Amygdala (tissue), 56 donors: ENCODE results near the gene WSB1.
"Not testable (repeated sequence)": the region's sequence is repeated elsewhere in the genome, so short reads cannot be mapped to it uniquely, and the experiment has no call there.

Source experiments
- DNase-seq, 56 donors: peaks; one replicate each; lab custom pipeline; 2025; lab: John Stamatoyannopoulos, UW

The WSB1 gene

GRCh38 chr17:27276653-27277156, 17.2 kb upstream of the WSB1 start:
- DNase-seq = no peak

GRCh38 chr17:27279132-27279531, 14.8 kb upstream of the WSB1 start:
- not testable (repeated sequence) for DNase-seq

- DNase-seq = no peak
Observed at GRCh38 chr17:27280527-27280926, 13.4 kb upstream of the WSB1 start.

DNA sequence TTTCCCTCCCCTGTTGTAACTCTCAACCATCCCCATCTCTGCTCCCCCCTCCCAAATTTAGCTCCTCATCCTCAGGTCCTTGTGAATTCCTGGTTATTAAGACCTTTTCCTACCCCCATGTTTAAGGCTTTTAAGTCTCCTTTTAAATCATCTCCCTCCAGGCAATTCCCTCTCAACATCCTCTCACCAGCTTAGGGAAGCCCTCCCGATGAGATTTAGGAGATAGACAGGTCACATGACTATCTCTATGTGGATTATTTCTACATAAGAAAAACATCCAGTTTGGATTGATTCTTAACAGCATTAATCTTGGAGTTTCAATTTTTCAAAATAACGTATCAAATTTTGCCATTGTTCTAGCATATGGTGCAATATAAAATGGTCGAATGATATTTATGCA, 12.5 kb upstream of the WSB1 start:
- DNase-seq = no peak

DNA sequence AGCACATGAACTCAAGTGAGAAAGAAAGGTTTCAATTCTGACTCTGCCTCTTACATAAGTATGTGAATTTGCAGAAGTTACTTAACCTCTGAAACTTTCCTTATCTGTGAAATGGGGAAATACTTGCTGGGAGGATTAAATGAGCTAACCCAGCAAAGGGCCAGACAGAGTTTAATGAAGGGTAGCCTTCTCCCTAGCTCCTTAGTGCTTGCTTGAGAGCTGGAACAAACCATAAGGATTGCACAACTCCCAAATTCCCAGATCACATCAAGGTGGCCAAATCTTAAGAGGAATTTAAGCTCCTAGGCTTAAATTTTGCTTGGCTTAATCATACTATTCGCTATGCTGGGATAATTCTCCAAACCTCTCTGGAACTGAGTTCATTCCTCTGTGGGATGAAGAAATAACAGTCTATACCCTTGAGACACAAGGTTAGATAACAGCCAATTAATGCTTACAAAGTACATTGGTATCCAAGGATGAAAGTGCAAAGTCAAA, 11.8 kb upstream of the WSB1 start:
- DNase-seq = no peak

DNA sequence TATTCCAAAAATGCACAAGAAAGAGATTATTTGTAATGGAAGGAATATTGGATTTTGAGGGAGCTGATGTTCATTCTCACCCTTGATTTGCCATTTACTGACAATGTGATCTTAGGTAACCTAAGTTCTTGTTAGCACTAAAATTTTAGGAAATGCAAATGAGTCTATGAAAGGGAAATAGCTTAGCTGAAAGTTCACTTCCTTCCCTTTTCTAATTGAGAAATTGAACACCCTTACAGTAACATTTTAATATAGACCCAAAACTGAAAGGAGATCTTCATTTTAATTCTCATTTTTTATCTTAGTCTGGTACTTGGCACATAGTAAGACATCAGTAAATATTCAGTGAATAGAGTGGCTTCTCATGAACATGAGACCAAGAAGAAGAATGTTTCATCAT, 10.9 kb upstream of the WSB1 start:
- no peak for DNase-seq

DNA sequence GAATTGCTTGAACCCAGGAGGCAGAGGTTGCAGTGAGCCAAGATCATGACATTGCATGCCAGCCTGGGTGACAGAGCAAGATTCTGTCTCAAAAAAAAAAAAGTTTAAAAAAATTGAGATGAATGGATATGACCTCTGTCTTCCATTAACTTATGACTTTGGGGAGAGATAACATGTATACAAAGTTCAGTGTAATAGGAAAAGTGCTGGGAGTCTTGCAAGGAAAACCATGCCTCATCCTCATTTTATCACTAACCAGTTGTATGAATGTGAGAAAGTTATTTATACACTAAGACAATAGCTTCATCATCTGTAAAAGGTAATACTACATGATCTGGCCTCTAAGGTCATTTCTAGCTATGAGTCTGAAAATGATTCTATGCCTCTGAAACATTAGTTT, 10.2 kb upstream of the WSB1 start:
- no peak for DNase-seq

DNA sequence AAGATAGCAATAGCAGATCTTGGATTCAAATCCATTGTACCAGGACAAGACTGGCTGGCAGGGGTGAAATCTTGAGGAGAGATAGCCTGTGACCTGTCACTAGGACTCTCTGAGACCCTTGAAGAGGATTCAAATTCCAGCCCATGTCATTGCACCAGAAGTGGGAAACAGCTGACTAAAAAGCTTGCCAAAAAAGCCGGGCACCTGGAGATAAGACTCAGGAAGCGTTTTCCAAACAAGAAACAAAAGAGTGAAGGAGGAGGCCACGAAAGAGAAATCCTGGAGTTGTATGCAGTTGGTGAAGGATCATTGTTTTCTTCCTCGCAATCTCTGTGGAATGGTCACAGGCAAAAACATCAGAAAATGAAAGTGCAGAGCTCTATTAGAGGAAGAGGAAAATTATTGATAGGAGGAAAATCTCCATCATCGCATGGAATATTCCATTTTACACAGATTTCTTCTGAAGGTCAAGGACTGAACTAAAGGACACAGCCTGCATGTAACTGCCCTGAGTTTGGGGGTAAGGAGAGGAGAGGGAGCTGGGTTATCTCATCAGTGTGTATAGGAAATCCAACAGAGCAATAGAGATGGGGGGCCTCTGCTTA, 9.0 kb upstream of the WSB1 start:
- DNase-seq = no peak

- DNase-seq = no peak
Observed at GRCh38 chr17:27285516-27285915, 8.4 kb upstream of the WSB1 start.

DNA sequence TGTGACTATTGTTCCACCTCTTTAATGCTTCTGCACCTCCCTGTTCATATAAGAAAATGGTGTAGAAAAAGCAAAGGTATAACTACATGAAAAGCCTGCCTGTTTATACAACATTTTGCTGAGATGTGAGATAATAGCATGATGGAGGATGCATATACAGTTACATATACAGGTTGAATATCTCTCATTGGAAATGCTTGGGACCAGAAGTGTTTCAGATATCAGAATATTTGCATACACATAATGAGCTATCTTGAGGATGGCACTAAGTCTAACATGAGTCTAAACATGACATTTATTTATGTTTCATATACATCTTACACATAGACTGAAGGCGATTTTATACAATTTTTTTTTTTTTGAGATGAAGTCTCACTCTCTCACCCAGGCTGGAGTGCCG, 5.7 kb upstream of the WSB1 start:
- DNase-seq = no peak

GRCh38 chr17:27289856-27290255, 4.1 kb upstream of the WSB1 start:
- DNase-seq = no peak

DNA sequence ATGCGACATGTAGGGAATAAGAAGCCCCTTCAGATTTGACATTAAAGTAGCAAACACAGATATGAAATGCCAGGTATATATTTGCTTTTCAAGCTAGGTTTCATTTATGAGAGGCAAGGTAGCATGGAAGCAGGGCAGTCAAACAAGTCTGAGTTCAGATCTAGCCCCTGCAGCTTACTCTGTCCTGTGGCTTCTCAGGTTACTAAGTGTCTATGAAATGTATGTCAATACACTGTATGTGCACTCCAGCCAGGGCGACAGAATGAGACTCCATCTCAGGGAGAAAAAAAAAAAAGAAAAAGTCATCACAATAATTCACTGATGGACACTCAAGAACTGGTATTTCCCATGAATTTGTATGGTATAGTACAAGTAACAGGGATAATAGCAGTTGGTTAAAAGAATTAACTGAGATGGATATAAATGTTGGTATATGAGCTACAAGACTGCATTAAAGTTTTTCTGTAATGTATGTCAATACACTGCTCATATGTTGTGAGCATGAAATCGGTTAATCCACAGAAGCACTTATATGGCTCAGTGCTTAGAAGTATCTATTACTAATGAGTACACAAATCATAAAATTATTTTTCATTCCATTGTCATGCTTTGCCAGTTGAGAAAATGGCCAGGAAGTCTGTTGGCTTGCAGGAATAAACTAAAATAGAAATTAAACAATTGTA, 2.9 kb upstream of the WSB1 start:
- DNase-seq = no peak

GRCh38 chr17:27293359-27293897, 486 bp upstream of the WSB1 start:
- peak in 7 of 56 donors; percentile 7 to 36 (median 22) for DNase-seq

GRCh38 chr17:27294689-27295630, 1.0 kb downstream of the WSB1 start:
- DNase-seq = peak in 21 of 56 donors; percentile 8 to 77 (median 44)

DNA sequence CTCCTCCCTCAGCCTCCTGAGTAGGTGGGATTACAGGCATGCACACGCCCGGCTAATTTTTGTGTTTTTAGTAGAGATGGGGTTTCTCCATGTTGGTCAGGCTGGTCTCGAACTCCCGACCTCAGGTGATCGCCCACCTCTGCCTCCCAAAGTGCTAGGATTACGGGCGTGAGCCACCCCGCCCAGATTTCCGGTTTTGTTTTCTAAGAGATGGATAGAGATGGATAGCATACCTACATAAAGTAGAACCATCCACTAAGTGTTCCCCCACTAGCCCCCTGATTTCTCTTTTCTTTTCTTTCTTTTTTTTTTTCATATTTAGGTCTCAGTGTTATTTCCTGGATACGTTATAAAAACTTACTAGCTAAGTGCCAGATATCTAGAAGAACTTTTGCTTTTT, 2.0 kb downstream of the WSB1 start:
- DNase-seq = no peak

DNA sequence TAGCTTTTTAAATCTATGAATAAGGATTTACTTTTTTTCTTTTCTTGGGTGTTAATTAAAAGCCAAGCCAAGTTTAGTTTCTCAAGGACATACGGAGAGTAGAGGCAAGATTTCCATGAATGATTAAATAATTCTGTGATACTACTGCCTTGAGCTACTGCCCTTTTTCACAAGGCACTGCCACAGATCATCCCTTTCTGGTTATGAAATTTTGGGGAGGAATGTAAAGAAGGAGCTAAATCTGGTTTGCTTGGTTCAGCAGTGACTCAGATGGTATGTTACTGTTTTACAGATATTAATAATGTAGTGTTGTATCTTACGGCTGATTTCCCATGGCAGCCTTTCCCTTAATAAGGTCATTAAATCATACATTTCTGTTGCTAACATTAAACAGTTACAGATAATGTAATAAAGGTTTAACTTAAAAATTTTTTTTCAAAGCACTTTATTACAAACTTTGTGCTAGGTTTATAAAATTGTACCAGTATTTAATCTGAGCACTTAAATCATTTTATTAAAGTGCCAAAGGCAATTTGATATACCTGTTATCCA, 2.6 kb downstream of the WSB1 start:
- DNase-seq = no peak

DNA sequence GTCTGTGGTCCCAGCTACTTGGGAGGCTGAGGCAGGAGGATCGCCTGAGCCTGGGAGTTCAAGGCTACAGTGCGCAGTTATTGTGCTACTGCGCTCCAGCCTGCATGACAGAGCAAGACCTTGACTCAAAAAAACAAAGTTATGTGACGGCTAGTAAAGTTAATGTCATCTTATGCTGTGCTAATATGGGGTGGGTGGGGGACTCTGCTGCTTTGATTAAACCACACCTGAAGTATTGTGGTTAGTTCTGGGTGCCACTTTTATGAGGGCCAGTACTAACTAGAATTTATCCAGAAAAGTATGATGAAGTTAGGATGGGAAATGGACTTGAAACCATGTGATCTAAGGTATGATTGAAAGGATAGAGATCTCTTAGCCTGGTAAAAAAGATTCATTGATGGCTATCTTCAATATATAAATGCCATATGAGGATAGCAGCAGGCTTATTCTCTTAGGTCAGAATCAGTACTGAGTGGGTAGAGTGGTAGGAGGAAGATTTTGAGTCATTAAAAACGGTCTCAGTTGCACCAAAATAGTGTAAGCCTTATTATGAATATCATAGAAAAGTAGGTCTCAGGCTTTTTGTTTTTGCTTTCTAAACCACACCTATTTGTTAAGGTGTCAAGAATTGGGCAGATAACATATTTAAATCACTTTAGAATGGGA, 5.6 kb downstream of the WSB1 start:
- no peak for DNase-seq

- DNase-seq = no peak
Observed at GRCh38 chr17:27303734-27304133, 9.8 kb downstream of the WSB1 start.

- no peak for DNase-seq
Observed at GRCh38 chr17:27306276-27306835, 12.4 kb downstream of the WSB1 start.
